ENCODE measurements around the gene CFAP54.

DNA sequence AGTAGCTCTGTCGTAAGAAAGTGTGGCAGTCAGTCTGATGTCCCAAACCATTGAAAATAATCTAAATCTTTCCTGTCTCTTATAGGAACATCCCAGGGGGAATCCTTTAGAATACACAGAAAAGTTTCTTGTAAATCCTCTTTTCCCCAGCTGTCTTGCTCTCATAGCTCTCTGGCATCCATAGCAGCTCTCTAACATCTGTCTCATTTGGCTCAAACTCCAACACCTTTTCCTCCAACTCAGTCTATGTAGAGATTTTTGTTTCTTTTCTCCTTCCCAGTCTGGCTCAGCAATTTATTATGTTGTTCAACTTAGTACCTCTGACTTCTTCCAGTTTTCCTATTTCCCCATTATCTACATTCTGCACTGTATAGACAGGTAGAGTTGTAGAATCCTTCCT is 333.3 kb downstream of the CFAP54 start:
- TF ChIP-seq POLR2AphosphoS5 (IDR thresholded peaks at IDR 0.05; ENCODE audit: insufficient read depth in 1 of 2, low read depth in 1 of 2) (no peak), CTCF (IDR thresholded peaks at IDR 0.05) (no peak)
